ENCODE results near the gene ANO2. TPM values are rescaled to one million over a fixed set of nuclear protein-coding genes. Genes with fewer than 3 reads are reported as not detected.

Gene ANO2
- total RNA-seq, 1 donor from 2014 or later = 20.1 TPM

DNA sequence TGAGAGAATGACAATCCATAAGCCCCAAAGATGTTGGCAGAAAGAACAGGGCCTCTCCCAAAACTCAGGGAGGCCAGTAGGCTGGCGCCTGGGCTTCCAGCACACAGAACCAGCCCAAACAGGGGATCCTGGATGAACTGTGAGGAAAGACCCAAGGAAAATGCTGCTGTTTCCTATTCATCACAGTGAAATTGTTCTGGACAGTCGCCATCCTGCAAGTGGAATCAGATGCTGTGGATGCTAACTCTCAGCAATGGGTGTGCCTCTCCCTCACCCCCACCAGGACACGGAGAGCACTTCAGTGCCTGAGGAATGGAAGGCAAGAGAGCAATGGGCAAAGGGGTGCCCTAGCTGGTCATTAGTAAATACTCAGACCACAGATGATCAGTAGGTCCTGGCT is 80.8 kb downstream of the ANO2 start:
- intact Hi-C loops (cut with DNase I) = no loop called here
- TF ChIP-seq, protein P1, sequence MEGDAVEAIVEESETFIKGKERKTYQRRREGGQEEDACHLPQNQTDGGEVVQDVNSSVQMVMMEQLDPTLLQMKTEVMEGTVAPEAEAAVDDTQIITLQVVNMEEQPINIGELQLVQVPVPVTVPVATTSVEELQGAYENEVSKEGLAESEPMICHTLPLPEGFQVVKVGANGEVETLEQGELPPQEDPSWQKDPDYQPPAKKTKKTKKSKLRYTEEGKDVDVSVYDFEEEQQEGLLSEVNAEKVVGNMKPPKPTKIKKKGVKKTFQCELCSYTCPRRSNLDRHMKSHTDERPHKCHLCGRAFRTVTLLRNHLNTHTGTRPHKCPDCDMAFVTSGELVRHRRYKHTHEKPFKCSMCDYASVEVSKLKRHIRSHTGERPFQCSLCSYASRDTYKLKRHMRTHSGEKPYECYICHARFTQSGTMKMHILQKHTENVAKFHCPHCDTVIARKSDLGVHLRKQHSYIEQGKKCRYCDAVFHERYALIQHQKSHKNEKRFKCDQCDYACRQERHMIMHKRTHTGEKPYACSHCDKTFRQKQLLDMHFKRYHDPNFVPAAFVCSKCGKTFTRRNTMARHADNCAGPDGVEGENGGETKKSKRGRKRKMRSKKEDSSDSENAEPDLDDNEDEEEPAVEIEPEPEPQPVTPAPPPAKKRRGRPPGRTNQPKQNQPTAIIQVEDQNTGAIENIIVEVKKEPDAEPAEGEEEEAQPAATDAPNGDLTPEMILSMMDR (IDR thresholded peaks at IDR 0.05) = no peak
- Histone ChIP-seq H3K27ac (no peak overlapping the region), H3K4me1 (no peaks in the 10 kb centered on the region), H3K27me3 (no peaks in the 10 kb centered on the region), H3K9me3 (no peaks in the 10 kb centered on the region), H3K4me3 (no peak overlapping the region), H3K36me3 (no peaks in the 10 kb centered on the region)
- DNase-seq (ENCODE audit: low spot score in 2 of 2) = no peak

DNA sequence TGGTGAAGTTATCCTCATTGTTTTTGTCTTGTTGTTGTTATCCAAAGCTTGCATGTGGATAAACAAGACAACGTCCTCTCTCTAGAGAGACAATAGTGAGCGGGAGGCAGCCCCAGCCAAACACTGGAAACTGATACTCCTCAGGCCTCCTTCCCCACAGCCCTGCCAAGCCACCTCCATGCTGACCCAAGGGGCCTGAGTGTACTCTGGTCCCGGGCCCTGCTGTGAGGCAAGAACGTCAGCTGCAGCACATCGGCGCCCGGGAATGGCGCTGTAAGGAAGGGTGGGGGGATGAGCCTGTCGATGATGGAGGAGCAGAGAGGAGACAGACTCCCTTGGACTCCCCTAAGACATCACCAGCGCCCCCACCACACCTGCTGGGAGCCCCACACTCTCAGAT is 83.6 kb downstream of the ANO2 start:
- DNase-seq (ENCODE audit: low spot score in 2 of 2) = no peak
- H3K27ac ChIP-seq = no peak overlapping the region
- TF ChIP-seq, protein P1 (IDR thresholded peaks at IDR 0.05) = no peak
- no peaks in the 10 kb centered on the region for H3K27me3 ChIP-seq
- intact Hi-C loops (cut with DNase I) = no loop called here
- no peak overlapping the region for H3K4me3 ChIP-seq
- no peaks in the 10 kb centered on the region for H3K9me3 ChIP-seq
- H3K36me3 ChIP-seq = no peaks in the 10 kb centered on the region
- H3K4me1 ChIP-seq = no peaks in the 10 kb centered on the region

DNA sequence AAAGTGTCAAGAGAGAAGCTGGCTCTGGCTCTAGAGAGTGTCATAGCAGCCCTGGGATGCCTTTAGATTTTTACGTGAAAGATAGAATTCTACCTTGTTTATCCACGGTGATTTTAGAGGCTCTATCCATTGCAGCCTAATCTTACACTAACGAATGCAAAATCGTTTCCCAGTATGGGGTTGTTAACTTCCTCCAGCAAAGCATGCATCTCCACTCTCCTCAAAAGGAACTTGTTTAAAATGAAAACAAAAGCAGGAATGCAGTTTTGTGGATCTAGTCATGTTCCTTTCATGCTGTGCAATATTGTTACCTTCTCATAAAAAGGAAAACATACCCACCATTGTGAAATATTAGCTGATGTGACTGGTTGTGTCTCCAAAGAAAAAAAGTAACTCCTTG is 88.4 kb downstream of the ANO2 start:
- TF ChIP-seq, protein P1 (IDR thresholded peaks at IDR 0.05) = no peak
- Histone ChIP-seq H3K9me3 (no peaks in the 10 kb centered on the region), H3K36me3 (no peaks in the 10 kb centered on the region), H3K27ac (no peak overlapping the region), H3K4me3 (no peak overlapping the region), H3K4me1 (no peaks in the 10 kb centered on the region), H3K27me3 (no peaks in the 10 kb centered on the region)
- no peak for DNase-seq (ENCODE audit: low spot score in 2 of 2)
- intact Hi-C loops (cut with DNase I) = loop anchor here (5.0 kb wide), 1 partner anchor 459 kb away; no protein-coding TSS in a partner anchor

DNA sequence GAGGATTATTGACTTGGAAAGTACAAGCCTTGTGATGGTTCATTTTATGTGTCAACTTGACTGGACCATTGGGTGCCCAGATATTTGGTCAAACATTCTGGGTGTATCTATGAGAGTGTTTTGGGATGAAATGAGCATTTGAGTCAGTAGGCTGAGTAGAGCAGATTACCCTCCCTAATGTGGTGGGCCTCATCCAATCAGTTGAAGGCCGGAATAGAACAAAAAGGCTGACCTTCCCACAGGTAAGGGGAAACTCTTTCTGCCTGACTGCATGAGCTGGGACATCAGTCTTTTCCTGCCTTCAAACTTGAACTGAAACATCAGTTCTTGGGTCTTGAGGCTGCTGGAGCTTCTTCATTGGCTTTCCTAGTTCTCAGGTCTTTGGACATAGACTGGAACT is 98.1 kb downstream of the ANO2 start:
- intact Hi-C loops (cut with DNase I) = no loop called here
- Histone ChIP-seq H3K9me3 (no peaks in the 10 kb centered on the region), H3K36me3 (no peaks in the 10 kb centered on the region), H3K27me3 (no peaks in the 10 kb centered on the region), H3K4me3 (no peak overlapping the region), H3K4me1 (no peaks in the 10 kb centered on the region), H3K27ac (no peak overlapping the region)
- TF ChIP-seq, protein P1 (IDR thresholded peaks at IDR 0.05) = no peak
- no peak for DNase-seq (ENCODE audit: low spot score in 2 of 2)

DNA sequence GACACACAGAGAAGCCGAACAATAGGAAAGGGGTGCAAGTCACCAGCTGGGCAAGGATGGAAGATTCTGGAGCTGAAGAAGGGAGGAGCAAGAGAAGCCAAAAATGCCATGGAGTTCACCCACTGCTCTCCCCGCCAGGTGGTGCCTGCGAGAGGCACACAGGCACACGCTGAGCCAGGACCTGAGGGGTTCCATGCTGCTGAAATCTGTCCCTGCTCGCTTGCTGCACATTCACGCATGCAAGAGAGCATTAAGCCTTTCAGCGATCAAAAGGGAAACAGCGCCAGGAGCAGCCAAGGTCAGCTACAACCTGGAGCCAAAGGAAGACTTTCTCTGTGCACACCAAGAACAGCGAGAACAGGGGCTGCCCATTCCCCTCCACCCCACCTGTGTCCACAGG is 104.1 kb downstream of the ANO2 start:
- H3K27me3 ChIP-seq = no peaks in the 10 kb centered on the region
- intact Hi-C loops (cut with DNase I) = no loop called here
- no peak overlapping the region for H3K27ac ChIP-seq
- no peaks in the 10 kb centered on the region for H3K36me3 ChIP-seq
- no peak overlapping the region for H3K4me3 ChIP-seq
- TF ChIP-seq, protein P1 (IDR thresholded peaks at IDR 0.05) = no peak
- no peaks in the 10 kb centered on the region for H3K9me3 ChIP-seq
- DNase-seq (ENCODE audit: low spot score in 2 of 2) = no peak
- H3K4me1 ChIP-seq = no peaks in the 10 kb centered on the region

DNA sequence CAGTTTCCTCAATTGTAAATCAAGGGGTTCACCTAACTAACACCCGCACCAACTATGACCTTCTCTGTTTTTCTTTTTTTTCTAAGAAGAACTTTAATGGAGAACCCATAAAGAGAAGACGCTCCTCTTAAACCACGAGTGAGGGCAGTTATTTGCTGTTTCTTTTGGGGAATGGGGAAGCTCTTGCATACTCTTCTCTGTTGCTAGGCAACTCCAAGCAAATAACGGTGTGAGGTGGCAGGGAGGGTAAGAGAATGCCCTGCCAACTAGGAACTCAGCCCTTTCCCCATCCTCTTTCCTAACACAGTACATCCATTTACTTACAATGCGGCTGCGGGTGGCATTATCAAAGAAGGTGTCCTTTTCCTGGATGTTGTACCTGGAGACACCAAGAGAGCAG is 114.9 kb downstream of the ANO2 start:
- intact Hi-C loops (cut with DNase I) = no loop called here
- no peak overlapping the region for H3K4me3 ChIP-seq
- H3K36me3 ChIP-seq = no peaks in the 10 kb centered on the region
- H3K27ac ChIP-seq = no peak overlapping the region
- DNase-seq (ENCODE audit: low spot score in 2 of 2) = no peak
- H3K9me3 ChIP-seq = no peaks in the 10 kb centered on the region
- H3K27me3 ChIP-seq = no peaks in the 10 kb centered on the region
- TF ChIP-seq, protein P1 (IDR thresholded peaks at IDR 0.05) = no peak
- H3K4me1 ChIP-seq = no peaks in the 10 kb centered on the region

All from ascending aorta (tissue), 2 donors.